Bronchial epithelial cell (primary cell): ENCODE measurements around the gene MMP28. TPM values are rescaled to one million over a fixed set of nuclear protein-coding genes. Genes with fewer than 3 reads are reported as not detected.
A peak's percentile ranks its signal among the peaks of the same experiment; 100 is the strongest.

Experiments used
- DNase-seq: peaks from one replicate; pipeline ENCODE4 v3.0.0-alpha.2; 2010; ENCODE audit warnings: low read depth
- FAIRE-seq: peaks from 2 replicates; lab custom pipeline; 2011; peaks lifted over from hg19 to GRCh38; lab: Jason Lieb, UNC
- H3K27me3 ChIP-seq: 2 replicates; pipeline ENCODE4 v1.5.1; 2011; ENCODE audit warnings: low read length; ENCODE audit not compliant: control insufficient read depth, insufficient read depth
- H3K36me3 ChIP-seq: 2 replicates; pipeline ENCODE4 v1.5.1; 2011; ENCODE audit warnings: low read length; ENCODE audit not compliant: control insufficient read depth, insufficient read depth
- H3K4me3 ChIP-seq: 2 replicates; pipeline ENCODE4 v1.5.1; 2011; ENCODE audit warnings: mild to moderate bottlenecking, low read depth, low read length, control low read depth
- total RNA-seq: library from RNA; depleted of rRNA; stranded (reverse); fragments of >200 nt; gene quantifications from 2 replicates; pipeline ENCODE4 v1.2.1, GENCODE V29; 2014
- TF ChIP-seq, protein P1 (sequence below): IDR thresholded peaks from 2 replicates; pipeline ENCODE4 v1.5.1; 2011; ENCODE audit warnings: mild to moderate bottlenecking, moderate library complexity, low read length, control low read depth, inconsistent platforms; ENCODE audit not compliant: insufficient read depth, severe bottlenecking

The MMP28 gene
- total RNA-seq, 1 donor from 2014 or later, result 42.6 TPM

DNA sequence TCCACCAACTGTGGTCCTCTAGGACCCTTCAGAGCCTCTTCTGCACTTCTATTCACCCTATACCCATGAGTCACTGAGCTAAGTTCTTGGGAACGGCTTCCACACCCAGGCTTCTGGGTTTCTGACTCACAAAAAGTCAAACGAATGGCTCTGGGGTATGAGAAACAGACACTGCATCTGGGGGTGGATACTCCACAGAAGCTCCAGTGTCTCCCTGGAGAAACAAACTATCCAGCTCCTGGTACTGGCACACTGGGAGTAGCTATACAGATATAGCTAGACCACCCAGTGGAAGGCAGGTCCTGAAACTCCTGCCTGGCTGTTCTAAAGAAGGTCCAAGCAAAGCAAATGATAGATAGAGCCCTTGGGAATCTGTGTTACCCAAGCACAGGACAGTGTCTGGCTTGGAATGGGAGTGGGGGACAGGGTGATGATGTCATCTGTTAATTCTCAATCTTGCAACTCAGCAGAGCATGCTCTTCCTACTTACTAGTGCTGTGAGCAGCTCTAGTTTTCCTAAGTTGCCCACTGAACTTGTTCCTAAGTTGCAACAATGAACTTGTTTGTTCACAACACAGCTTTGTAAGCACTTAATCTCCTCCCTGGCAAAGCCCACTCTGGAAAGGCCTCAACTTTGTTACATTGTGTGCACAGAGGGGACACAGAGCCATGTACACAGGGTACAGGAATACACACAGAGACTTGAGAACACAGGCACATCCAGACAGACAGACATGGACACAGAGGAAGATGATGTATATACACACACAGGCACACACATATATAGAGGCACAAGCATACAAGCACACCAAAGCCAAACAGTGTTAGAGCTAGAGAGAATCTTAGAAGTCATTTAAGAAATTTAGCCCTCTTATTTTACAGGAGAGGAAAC, 6.7 kb downstream of the MMP28 start:
- FAIRE-seq, result no peak
- Histone ChIP-seq H3K27me3 (no peaks in the 10 kb centered on the region), H3K36me3 (peaks cover 5% of the 10 kb centered on the region), H3K4me3 (no peak overlapping the region)
- TF ChIP-seq, protein P1, sequence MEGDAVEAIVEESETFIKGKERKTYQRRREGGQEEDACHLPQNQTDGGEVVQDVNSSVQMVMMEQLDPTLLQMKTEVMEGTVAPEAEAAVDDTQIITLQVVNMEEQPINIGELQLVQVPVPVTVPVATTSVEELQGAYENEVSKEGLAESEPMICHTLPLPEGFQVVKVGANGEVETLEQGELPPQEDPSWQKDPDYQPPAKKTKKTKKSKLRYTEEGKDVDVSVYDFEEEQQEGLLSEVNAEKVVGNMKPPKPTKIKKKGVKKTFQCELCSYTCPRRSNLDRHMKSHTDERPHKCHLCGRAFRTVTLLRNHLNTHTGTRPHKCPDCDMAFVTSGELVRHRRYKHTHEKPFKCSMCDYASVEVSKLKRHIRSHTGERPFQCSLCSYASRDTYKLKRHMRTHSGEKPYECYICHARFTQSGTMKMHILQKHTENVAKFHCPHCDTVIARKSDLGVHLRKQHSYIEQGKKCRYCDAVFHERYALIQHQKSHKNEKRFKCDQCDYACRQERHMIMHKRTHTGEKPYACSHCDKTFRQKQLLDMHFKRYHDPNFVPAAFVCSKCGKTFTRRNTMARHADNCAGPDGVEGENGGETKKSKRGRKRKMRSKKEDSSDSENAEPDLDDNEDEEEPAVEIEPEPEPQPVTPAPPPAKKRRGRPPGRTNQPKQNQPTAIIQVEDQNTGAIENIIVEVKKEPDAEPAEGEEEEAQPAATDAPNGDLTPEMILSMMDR, result no peak
- DNase-seq, result peak; percentile 98

DNA sequence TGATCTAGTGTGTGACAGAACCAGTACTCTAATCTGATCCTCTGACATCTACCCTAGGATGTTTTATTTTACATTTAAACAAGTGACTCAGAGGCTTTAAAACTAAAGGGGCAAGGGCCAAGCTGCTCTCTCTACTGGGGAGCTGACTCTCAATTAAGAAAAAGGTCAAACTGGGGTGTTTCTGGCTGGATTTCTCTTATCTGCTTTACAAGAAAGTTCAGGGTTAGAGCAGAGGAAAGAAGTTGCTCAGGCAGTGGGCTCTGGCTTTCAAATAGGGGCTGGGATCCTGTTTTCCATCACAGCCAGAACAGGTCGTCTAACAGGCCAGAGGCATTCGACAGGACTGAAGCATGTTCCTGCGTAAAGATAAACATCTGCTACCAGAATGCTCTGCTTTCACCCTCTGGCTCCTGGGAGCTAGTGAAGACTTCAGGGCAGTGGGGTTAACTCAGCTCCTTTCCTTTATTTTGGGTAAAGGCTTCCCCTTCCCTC, 8.5 kb downstream of the MMP28 start:
- H3K27me3 ChIP-seq, result no peaks in the 10 kb centered on the region
- H3K36me3 ChIP-seq, result peaks cover 5% of the 10 kb centered on the region
- TF ChIP-seq, protein P1, result no peak
- FAIRE-seq (no peak), DNase-seq (no peak)
- H3K4me3 ChIP-seq, result no peak overlapping the region

DNA sequence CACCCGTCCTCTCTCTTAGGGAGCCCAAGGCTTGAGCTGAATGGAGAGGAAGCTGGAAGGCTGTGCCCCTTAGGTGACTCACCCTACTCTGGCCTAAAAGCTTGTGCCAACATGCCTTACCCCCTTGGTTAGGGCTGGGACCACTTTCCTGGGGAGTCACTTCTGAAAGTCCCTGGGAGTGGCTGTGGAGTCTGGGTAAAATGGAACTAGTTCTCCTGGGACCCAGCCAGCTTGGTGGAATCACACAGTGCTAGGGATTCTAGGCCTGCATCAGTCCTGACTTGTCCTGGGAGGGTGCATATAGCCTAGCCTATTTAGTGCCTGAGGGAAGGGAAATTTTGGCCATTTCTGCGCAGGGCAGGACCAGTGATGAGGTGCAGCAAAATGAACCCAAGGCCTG, 10.5 kb downstream of the MMP28 start:
- H3K27me3 ChIP-seq, result no peaks in the 10 kb centered on the region
- no peak for FAIRE-seq
- no peak overlapping the region for H3K4me3 ChIP-seq
- TF ChIP-seq, protein P1, result no peak
- DNase-seq, result peak; percentile 100
- H3K36me3 ChIP-seq, result peaks cover 11% of the 10 kb centered on the region

DNA sequence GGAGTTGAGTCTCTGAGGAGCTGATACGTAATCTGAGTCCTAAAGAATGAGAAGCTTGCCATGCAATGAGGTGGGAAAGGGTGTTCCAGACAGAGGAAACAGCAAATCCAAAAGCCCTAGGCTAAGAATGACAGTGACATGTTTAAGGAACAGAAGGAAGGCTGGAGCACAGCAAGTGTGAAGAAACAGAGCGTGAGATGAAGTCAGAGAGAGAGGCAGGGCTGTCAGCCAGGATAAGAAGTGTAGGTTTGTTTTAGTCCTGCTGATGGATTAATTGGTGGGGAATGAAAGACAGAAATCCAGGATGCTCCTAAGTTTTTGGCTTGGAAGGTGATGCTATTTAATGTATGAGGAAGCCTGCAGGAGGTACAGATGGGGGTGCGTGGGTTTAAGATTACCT, 14.5 kb downstream of the MMP28 start:
- H3K4me3 ChIP-seq, result no peak overlapping the region
- TF ChIP-seq, protein P1, result no peak
- FAIRE-seq, result no peak
- peaks cover 24% of the 10 kb centered on the region for H3K36me3 ChIP-seq
- no peak for DNase-seq
- H3K27me3 ChIP-seq, result no peaks in the 10 kb centered on the region

DNA sequence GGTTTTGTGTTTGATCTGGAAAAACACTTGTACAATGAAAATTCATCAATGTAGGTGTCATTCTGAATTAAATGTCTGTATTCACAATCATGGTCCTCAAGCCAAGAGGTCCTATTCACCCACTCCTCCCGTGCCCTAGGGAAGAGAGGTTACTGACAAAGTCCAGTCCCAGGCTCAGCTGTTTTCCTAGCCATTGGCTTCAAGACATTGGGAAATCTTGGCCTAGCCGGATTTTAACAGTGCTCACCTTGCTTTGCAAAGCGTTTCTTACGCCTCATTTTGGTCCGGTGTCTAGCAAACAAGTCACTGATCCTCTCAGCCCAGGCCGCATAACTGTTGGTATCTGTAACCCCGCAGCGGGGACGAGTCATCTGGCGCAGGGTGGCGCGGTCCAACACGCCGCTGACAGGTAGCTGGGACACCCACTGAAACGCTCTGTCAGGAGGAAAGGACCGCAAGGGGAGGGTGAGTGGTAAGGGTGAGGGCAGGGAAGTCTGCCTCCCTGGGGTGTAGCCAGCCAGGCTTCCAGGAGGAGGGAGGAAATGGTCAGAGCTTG, 16.7 kb downstream of the MMP28 start:
- Histone ChIP-seq H3K36me3 (peaks cover 24% of the 10 kb centered on the region), H3K27me3 (no peaks in the 10 kb centered on the region), H3K4me3 (no peak overlapping the region)
- FAIRE-seq, result no peak
- TF ChIP-seq, protein P1, result no peak
- DNase-seq, result peak; percentile 31
